NT2/D1 (cell line): ENCODE measurements around the gene TEAD1.
A peak's percentile ranks its signal among the peaks of the same experiment; 100 is the strongest.

Experiments
- DNase-seq: peaks from one replicate; pipeline ENCODE4 v3.0.0-alpha.2; 2011; ENCODE audit warnings: low read depth, low spot score
- H3K27me3 ChIP-seq: 2 replicates; pipeline ENCODE4 v1.6.0; 2011; ENCODE audit warnings: mild to moderate bottlenecking; ENCODE audit not compliant: insufficient read length, insufficient read depth
- H3K36me3 ChIP-seq: 2 replicates; pipeline ENCODE4 v1.6.1; 2011; ENCODE audit warnings: mild to moderate bottlenecking, low read length, mixed read lengths; ENCODE audit not compliant: insufficient read depth, insufficient read length
- H3K4me1 ChIP-seq: 2 replicates; pipeline ENCODE4 v1.5.1; 2011; ENCODE audit not compliant: insufficient read depth, insufficient read length
- H3K4me3 ChIP-seq: 2 replicates; pipeline ENCODE4 v1.5.1; 2011; ENCODE audit warnings: low read depth; ENCODE audit not compliant: insufficient read length
- H3K9ac ChIP-seq: 2 replicates; pipeline ENCODE4 v1.6.0; 2011; ENCODE audit warnings: low read depth; ENCODE audit not compliant: insufficient read length
- H3K9me3 ChIP-seq: 2 replicates; pipeline ENCODE4 v1.5.1; 2011; ENCODE audit warnings: mild to moderate bottlenecking, low read length; ENCODE audit not compliant: insufficient read depth
- SUZ12 ChIP-seq: IDR thresholded peaks from 2 replicates; pipeline ENCODE4 v1.6.1; 2011; ENCODE audit not compliant: insufficient read length, insufficient read depth; ENCODE audit errors: extremely low read depth
- YY1 ChIP-seq: IDR thresholded peaks from 2 replicates; pipeline ENCODE4 v1.6.1; 2011; ENCODE audit not compliant: insufficient read length, insufficient read depth
- ZNF274 ChIP-seq: IDR thresholded peaks from 2 replicates; pipeline ENCODE4 v1.6.1; 2011; ENCODE audit warnings: mild to moderate bottlenecking, low read depth, low read length

Gene TEAD1

DNA sequence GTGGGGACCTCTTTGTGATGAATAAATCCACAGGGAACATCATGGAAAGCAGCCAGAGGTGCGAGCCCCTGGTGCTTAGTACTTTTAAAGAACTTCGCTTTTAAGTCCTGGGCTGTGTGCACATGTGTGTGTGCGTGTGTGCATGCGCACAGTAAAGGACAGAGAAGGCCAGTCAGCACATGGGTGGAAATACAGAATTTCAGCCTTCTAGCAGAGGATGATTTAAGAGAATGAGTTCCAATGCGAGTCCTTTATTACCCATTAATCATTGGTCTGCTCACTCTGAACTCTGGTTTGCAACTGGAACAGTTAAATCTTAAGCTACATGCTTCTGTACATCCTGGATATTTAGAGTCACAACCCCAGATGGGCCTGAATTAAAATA, 18.9 kb downstream of the TEAD1 start:
- H3K4me1 ChIP-seq = peaks cover 8% of the 10 kb centered on the region
- no peak for DNase-seq
- no peak overlapping the region for H3K4me3 ChIP-seq
- no peaks in the 10 kb centered on the region for H3K27me3 ChIP-seq
- H3K9me3 ChIP-seq = no peaks in the 10 kb centered on the region
- H3K36me3 ChIP-seq = no peaks in the 10 kb centered on the region
- TF ChIP-seq ZNF274 = no peak
- no peak for TF ChIP-seq YY1
- no peak for TF ChIP-seq SUZ12
- peak overlapping the region; percentile 5 for H3K9ac ChIP-seq

DNA sequence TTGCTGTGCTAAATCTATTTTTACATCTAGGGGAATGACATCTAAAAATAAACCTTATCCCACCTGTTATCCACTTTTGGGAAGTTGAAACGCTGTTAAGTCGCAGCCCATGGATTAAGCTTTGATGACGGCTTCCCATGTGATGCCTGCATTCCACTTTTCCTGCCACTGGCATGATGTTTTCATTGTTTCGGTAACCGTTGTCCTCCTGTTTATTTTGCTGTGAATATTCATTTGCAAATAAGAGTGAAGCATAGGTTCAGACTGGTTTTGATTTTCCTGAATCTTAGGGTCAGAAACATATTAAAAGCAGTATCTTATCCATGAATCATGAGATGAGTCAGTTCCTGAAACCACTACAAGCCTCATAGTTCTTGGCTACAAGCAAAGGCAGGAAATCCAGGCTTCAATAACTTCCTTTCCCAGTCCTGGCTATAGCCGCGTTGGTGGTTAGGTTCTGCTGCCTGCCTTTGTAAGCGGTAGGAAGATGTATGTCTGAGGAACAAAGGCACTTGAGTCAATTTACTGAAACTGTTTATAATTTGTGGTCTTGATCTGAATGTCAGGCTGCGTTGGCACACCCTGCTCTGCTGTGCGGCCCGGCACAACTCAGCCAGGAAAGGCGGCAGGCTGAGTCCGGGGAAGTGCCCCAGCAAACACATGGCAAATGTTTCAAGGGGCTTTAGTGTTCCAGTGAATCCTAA, 19.4 kb downstream of the TEAD1 start:
- TF ChIP-seq YY1 (no peak), SUZ12 (no peak), ZNF274 (no peak)
- Histone ChIP-seq H3K27me3 (no peaks in the 10 kb centered on the region), H3K9me3 (no peaks in the 10 kb centered on the region), H3K4me3 (no peak overlapping the region), H3K36me3 (no peaks in the 10 kb centered on the region), H3K4me1 (peaks cover 5% of the 10 kb centered on the region), H3K9ac (no peak overlapping the region)
- no peak for DNase-seq

DNA sequence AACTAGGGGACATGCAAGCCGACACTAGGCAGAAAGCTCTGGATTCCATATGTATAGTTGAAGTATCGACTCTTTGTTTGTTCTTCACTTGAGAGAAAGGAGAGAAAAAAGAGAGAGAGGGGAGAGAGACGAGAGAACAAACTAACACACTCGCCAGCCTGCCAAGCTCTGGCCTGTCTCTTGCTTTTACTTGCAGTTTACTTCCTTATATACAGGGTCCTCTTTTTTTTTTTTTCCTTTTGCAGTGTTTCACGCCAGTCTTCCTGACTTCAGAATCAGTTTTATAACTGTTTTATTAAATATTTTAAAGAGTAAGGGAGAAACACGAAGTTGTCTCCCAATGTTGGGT, 19.9 kb downstream of the TEAD1 start:
- DNase-seq = no peak
- H3K9me3 ChIP-seq = no peaks in the 10 kb centered on the region
- no peaks in the 10 kb centered on the region for H3K27me3 ChIP-seq
- TF ChIP-seq YY1 = no peak
- TF ChIP-seq ZNF274 = no peak
- no peak for TF ChIP-seq SUZ12
- no peak overlapping the region for H3K4me3 ChIP-seq
- H3K9ac ChIP-seq = no peak overlapping the region
- H3K4me1 ChIP-seq = peaks cover 5% of the 10 kb centered on the region
- no peaks in the 10 kb centered on the region for H3K36me3 ChIP-seq

DNA sequence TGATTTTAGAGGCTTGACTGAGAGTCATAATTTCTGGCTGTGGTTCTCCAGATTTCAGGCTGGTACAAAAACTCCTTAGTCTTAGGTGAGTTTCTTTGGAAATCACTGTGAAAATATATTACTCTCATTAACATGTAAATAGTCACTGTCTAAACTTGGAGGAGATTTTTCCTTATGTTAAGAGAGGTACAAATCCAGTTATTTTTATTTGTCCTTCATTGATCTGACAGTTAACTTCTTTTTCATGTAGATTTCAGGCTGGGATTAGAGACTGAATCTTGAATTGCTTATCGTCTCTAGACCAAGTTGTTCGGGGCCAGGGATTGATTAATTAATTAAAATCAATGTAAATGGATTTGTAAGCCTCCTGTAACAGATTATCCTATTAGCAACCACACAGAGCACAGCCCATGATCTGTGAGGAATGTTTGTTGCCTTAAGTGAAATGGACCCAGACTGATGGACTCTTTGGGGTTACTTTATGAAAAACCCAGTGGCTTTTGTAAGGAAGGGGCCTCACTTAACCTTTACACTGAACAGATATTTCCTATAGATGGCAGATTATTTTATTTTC, 21.1 kb downstream of the TEAD1 start:
- Histone ChIP-seq H3K9me3 (no peaks in the 10 kb centered on the region), H3K4me1 (peaks cover 5% of the 10 kb centered on the region), H3K4me3 (no peak overlapping the region), H3K36me3 (no peaks in the 10 kb centered on the region), H3K27me3 (no peaks in the 10 kb centered on the region), H3K9ac (no peak overlapping the region)
- no peak for TF ChIP-seq ZNF274
- DNase-seq = no peak

DNA sequence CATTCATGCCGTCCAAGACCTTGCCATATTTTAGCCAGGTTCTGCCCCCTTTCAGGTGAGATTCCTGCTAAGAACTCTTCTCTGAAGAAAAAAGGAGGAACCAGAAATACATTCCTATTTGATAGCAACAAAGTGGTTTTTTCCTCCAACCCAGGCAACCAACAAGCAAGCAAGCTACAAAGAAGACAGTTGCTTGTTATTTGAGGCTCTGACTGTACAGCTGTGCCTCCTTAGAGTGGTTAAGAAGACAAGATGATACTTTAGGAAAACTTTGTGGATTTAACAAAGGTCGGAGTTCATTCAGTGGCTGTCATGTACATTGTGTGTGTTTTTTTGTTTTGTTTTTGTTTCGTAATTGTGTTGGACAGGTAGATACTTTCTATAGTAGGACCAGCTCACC, 21.7 kb downstream of the TEAD1 start:
- Histone ChIP-seq H3K9ac (no peak overlapping the region), H3K36me3 (no peaks in the 10 kb centered on the region), H3K27me3 (no peaks in the 10 kb centered on the region), H3K4me3 (no peak overlapping the region), H3K9me3 (no peaks in the 10 kb centered on the region), H3K4me1 (peaks cover 5% of the 10 kb centered on the region)
- no peak for DNase-seq
- TF ChIP-seq YY1 = no peak
- TF ChIP-seq SUZ12 = no peak
- no peak for TF ChIP-seq ZNF274

DNA sequence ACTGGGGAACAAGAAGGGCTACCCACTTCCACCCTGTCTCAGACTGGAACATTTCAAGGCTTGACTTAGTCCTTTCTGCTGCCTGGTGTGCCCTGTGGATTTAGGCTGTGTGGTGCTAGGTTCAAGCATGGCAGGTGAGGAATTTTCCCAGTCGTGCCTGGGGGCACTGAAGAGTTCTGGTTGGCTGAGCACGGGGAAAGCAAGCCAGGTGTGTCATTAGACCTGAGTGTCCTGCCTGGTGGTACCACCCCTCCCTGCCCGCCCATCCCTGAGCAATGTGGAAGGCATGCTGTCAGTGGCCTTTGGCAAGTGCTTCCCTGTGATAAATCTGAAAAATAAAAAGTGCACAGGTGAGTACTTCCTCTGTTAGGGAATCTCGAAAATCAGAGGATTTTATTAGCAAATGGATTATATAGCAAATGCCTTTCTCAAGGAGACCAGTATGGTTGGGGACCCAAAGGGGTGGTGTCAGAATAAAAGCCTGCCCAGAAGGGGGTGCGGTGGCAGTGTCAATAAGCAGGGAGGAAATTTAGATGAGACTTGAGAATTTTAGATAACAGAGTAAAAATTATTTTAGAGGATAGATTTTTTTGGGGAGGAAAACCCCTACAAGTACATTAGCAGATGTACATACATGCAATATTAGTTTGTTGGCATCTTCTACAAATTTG, 22.8 kb downstream of the TEAD1 start:
- no peak for DNase-seq
- Histone ChIP-seq H3K9me3 (no peaks in the 10 kb centered on the region), H3K4me1 (peaks cover 5% of the 10 kb centered on the region), H3K9ac (no peak overlapping the region), H3K4me3 (no peak overlapping the region), H3K36me3 (no peaks in the 10 kb centered on the region), H3K27me3 (no peaks in the 10 kb centered on the region)
- TF ChIP-seq SUZ12 (no peak), YY1 (no peak)

DNA sequence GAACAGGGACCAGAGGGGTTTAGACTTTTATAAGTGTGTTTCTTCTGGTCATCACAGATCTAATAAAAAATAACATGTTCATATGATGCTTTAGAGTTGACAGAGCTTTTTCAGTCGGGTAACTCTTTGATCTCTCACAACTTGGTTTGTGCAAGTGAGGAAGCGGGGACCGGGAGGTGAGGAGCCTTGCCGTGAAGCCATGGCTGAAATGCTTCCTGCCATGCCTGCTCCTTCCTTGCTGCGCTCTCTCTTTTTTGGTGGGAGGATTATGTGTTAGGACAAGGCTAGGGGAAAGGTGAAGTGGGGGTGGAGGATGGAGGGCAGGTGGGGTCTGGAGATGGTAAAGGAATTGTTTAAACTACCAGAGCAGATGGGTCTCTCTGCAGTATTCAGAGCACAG, 23.8 kb downstream of the TEAD1 start:
- Histone ChIP-seq H3K9me3 (no peaks in the 10 kb centered on the region), H3K4me3 (no peak overlapping the region), H3K4me1 (peaks cover 5% of the 10 kb centered on the region), H3K27me3 (no peaks in the 10 kb centered on the region), H3K36me3 (no peaks in the 10 kb centered on the region), H3K9ac (no peak overlapping the region)
- no peak for TF ChIP-seq SUZ12
- no peak for TF ChIP-seq YY1
- DNase-seq = no peak
